ENCODE results near the gene ST8SIA5. TPM values are rescaled to one million over a fixed set of nuclear protein-coding genes. Genes with fewer than 3 reads are reported as not detected.

Gene ST8SIA5
- total RNA-seq, 2 donors from 2014 or later = 5.9 to 6.7 TPM

DNA sequence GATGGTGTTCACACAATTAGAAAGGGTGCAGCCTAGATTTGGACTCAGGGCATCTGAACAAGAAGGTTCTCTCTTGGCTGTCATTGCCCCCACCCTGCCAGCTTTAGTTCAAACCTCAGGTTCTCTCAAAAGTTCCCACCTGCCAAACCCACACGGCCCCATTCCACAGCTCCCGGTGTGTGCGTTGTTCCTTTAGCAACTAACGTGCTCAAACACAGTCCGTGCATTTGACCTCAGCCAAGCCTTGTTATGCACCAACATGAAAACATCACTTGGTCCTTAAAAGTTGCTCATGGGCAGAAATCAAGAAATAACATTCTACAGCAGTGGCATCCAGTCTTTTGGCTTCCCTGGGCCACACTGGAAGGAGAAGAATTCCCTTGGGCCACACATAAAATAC lies 131.8 kb downstream of the ST8SIA5 start:
- peak; percentile 36 for DNase-seq (ENCODE audit: low spot score)
- Histone ChIP-seq H3K27me3 (no peaks in the 10 kb centered on the region), H3K27ac (no peak overlapping the region), H3K4me1 (peaks cover 0 to 12% of the 10 kb centered on the region in 2 donors), H3K4me3 (no peak overlapping the region), H3K36me3 (no peaks in the 10 kb centered on the region), H3K9me3 (no peaks in the 10 kb centered on the region)
- TF ChIP-seq, protein P1, sequence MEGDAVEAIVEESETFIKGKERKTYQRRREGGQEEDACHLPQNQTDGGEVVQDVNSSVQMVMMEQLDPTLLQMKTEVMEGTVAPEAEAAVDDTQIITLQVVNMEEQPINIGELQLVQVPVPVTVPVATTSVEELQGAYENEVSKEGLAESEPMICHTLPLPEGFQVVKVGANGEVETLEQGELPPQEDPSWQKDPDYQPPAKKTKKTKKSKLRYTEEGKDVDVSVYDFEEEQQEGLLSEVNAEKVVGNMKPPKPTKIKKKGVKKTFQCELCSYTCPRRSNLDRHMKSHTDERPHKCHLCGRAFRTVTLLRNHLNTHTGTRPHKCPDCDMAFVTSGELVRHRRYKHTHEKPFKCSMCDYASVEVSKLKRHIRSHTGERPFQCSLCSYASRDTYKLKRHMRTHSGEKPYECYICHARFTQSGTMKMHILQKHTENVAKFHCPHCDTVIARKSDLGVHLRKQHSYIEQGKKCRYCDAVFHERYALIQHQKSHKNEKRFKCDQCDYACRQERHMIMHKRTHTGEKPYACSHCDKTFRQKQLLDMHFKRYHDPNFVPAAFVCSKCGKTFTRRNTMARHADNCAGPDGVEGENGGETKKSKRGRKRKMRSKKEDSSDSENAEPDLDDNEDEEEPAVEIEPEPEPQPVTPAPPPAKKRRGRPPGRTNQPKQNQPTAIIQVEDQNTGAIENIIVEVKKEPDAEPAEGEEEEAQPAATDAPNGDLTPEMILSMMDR (IDR thresholded peaks at IDR 0.05) = no peak

DNA sequence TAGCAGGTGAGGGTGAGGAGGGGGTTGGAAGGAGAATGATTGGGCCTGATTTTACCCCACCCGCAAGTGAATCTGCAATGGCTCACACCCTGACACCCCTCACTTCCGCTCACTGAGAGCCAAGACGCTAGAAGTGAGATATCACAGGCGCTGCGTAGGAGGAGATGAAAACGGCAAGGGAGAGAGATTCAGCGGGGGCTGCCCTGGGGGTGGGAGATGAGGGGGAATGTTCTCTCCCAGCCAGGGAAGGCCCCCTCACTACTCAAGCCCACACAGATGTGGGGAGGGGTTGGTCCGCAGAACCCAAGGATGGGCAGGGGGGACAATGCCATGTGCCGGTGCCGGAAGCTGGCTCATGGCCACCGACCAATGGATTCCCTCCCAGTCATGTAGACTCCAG lies 132.7 kb downstream of the ST8SIA5 start:
- TF ChIP-seq, protein P1 (IDR thresholded peaks at IDR 0.05) = no peak
- Histone ChIP-seq H3K9me3 (no peaks in the 10 kb centered on the region), H3K27me3 (no peaks in the 10 kb centered on the region), H3K4me3 (no peak overlapping the region), H3K36me3 (no peaks in the 10 kb centered on the region), H3K27ac (no peak overlapping the region), H3K4me1 (peaks cover 0 to 12% of the 10 kb centered on the region in 2 donors)
- DNase-seq (ENCODE audit: low spot score) = peak; percentile 4

DNA sequence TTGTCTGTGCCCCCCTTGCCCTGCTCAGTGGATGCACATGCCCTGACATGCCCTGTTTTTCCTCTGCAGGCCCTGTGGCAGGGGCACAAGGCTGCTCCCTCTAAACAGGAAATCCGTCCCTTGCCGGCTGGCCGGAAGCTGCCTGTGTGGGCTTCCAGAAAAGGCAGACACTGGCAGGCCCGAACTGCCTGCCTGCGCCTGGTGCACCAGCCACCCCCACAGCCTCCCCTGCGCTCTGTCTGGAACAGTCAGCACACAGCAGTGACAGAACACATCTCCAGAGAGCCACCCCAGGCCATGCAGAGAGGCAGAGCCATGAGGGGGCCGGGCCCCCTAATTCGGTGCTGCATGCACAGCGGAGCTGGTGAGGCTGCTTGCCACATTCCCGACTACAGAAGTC lies 133.3 kb downstream of the ST8SIA5 start:
- peak overlapping the region in 1 of 2 donors; percentile 6 for H3K4me3 ChIP-seq
- TF ChIP-seq, protein P1 (IDR thresholded peaks at IDR 0.05) = no peak
- H3K4me1 ChIP-seq = peaks cover 0 to 12% of the 10 kb centered on the region in 2 donors
- H3K27ac ChIP-seq = no peak overlapping the region
- no peaks in the 10 kb centered on the region for H3K27me3 ChIP-seq
- no peaks in the 10 kb centered on the region for H3K9me3 ChIP-seq
- no peaks in the 10 kb centered on the region for H3K36me3 ChIP-seq
- peak; percentile 52 for DNase-seq (ENCODE audit: low spot score)

DNA sequence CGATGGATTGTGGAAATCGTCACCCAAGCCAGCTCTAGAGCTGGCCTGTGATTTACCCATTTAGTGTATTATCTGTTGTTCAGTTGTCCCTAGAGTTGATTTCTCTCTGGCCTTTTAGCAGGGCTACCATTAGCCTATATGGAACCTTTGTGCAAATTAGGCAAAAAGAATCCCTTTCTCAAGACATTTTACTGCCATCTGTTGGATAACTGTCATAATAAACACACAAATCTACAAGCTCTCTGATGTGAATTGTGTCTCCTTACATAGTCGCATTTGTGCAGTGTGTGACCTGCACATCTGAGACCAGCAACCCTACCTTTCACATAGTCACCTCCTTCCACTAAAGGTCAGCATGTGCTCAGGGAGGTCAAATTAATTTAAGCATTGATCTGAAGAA lies 133.9 kb downstream of the ST8SIA5 start:
- Histone ChIP-seq H3K36me3 (no peaks in the 10 kb centered on the region), H3K4me1 (peaks cover 0 to 12% of the 10 kb centered on the region in 2 donors), H3K27me3 (no peaks in the 10 kb centered on the region), H3K9me3 (no peaks in the 10 kb centered on the region), H3K4me3 (no peak overlapping the region), H3K27ac (no peak overlapping the region)
- no peak for DNase-seq (ENCODE audit: low spot score)
- TF ChIP-seq, protein P1 (IDR thresholded peaks at IDR 0.05) = no peak

DNA sequence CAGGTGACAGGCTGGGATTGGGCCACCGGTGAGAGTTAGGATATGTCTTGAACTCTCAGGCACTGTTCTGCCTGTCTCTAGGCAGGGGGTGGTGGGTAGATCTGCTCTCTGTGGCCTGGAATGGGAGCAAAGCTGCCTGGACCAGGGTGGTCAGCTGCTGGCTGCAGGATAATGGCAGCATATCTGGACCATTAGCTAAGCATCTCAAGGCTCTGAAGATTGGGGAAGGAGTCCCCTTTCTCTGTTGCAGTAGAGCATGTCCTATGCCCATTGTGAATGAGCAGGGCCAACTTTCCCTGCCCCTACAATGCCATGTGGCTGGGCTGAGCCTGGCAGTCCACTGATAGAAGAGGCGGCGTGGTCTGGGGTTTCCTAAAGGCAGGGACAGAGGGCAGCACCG lies 134.4 kb downstream of the ST8SIA5 start:
- H3K9me3 ChIP-seq = no peaks in the 10 kb centered on the region

DNA sequence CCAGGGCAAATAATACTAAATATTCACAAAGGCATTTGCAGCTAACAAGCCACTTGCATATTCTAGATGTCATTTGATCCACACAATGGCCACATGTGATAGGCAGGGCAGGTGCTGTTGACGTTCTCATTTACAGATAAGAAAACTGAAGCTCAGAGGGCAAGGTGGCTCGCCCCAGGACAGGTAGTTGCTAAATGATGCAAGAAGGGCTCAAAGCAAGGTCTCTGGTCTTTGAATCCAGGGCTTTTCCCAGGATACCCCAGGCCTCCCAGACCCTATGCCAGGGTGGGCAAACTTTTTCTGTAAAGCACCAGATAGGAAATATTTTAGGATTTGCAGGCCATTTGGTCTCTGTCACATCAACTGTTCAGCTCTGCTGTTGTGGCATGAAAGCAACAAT lies 135.0 kb downstream of the ST8SIA5 start:
- H3K9me3 ChIP-seq = no peaks in the 10 kb centered on the region
- TF ChIP-seq, protein P1 (IDR thresholded peaks at IDR 0.05) = no peak
- no peak overlapping the region for H3K4me3 ChIP-seq
- peaks cover 0 to 12% of the 10 kb centered on the region in 2 donors for H3K4me1 ChIP-seq
- no peak overlapping the region for H3K27ac ChIP-seq
- H3K36me3 ChIP-seq = no peaks in the 10 kb centered on the region
- H3K27me3 ChIP-seq = no peaks in the 10 kb centered on the region
- no peak for DNase-seq (ENCODE audit: low spot score)

More for the DNA sequence above, 134.4 kb downstream of the ST8SIA5 start:
- DNase-seq (ENCODE audit: low spot score) = peak; percentile 42
- Histone ChIP-seq H3K27me3 (no peaks in the 10 kb centered on the region), H3K4me1 (peaks cover 0 to 12% of the 10 kb centered on the region in 2 donors), H3K4me3 (no peak overlapping the region), H3K36me3 (no peaks in the 10 kb centered on the region), H3K27ac (no peak overlapping the region)
- TF ChIP-seq, protein P1 (IDR thresholded peaks at IDR 0.05) = no peak

Measured in right atrium auricular region (tissue), 2 donors.